Measurements from ENCODE around the gene RAB6B. TPM values are rescaled to one million over a fixed set of nuclear protein-coding genes. Genes with fewer than 3 reads are reported as not detected.

The RAB6B gene
- total RNA-seq, 4 donors from 2014 or later = 0.30 to 1.1 (median 0.65) TPM

DNA sequence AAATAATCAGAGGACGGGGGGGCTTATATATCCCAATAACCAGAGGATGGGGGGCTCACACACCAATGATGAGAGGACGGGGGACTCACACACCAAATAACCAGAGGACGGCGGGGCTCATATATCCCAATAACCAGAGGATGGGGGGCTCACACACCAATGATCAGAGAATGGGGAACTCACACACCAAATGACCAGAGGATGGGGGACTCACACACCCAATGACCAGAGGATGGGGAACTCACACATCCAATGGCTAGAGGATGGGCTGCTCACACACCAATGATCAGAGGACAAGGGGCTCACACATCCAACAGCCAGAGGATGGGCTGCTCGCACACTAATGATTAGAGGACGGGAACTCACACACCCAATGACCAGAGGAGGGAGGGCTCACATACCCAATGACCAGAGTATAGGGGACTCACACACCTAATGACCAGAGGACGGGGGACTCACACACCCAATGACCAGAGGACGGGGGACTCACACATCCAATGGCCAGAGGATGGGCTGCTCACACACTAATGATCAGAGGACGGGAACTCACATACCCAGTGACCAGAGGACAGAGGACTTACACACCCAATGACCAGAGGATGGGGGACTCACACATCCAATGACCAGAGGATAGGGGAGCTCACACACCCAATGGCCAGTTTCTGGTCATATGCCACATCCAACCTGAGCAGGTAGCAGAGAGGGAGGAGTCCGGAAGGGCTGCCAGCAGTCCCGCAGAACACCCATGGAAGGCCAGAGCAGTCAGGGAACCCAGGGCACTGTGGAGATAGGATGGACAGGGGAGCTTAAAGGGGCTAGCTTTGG is 10.6 kb downstream of the RAB6B start:
- intact Hi-C loops (cut with DNase I; ENCODE audit: low total_unique reads) = no loop called here
- H3K4me3 ChIP-seq (ENCODE audit: low read depth, poor library complexity, severe bottlenecking) = no peak overlapping the region
- WGBS, 2 donors = 88 to 94% methylated on average over 11 of the region's 11 CpGs
- DNase-seq (ENCODE audit: low spot score in 2 of 2) = peak; percentile 9 to 53
- no peak for TF ChIP-seq POLR2A (IDR thresholded peaks at IDR 0.05)
- TF ChIP-seq, protein P1, sequence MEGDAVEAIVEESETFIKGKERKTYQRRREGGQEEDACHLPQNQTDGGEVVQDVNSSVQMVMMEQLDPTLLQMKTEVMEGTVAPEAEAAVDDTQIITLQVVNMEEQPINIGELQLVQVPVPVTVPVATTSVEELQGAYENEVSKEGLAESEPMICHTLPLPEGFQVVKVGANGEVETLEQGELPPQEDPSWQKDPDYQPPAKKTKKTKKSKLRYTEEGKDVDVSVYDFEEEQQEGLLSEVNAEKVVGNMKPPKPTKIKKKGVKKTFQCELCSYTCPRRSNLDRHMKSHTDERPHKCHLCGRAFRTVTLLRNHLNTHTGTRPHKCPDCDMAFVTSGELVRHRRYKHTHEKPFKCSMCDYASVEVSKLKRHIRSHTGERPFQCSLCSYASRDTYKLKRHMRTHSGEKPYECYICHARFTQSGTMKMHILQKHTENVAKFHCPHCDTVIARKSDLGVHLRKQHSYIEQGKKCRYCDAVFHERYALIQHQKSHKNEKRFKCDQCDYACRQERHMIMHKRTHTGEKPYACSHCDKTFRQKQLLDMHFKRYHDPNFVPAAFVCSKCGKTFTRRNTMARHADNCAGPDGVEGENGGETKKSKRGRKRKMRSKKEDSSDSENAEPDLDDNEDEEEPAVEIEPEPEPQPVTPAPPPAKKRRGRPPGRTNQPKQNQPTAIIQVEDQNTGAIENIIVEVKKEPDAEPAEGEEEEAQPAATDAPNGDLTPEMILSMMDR (IDR thresholded peaks at IDR 0.05) = no peak

DNA sequence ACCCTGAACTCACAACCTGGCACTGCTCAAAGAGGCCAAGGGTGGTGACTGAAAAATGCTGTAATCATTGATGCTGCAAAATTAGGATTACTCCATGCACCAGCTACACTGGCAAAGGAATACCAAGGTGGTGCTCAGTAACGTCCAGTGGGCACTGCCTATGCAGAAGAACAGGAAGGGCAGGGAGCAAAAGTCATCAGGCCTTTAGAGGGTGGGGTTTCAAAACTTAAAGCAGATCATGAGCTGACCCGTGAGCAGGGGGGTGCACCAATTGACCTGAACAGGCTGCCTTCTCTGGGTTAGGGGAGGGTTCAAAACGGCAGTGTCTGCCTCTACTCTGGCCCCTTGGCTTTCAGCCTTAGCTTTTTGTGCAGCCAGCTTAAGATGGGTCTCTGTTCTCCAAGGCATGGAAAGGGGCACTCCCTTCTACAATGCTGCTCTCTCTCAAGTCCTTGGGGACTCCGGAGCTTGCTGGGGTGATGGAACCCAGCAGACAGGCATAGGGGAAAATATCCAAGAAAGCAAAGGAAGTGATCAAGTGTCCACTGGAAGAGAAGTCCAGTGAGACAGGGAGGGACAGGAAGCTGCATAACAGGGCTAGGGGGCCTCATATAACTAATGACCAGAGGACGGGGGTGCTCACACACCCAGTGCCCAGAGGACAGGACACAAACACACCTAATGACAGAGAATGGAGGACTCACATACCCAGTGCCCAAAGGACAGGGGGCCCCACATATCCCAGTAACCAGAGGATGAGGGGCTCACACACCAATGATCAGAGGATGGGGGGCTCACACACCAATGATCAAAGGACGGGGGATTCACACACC is 11.4 kb downstream of the RAB6B start:
- 80 to 81% methylated on average over 6 of the region's 6 CpGs for WGBS, 2 donors
- DNase-seq (ENCODE audit: low spot score in 2 of 2) = peak in 1 of 2 donors; percentile 43
- no peak for TF ChIP-seq POLR2A (IDR thresholded peaks at IDR 0.05)
- TF ChIP-seq, protein P1 (IDR thresholded peaks at IDR 0.05) = no peak
- intact Hi-C loops (cut with DNase I; ENCODE audit: low total_unique reads) = no loop called here
- H3K4me3 ChIP-seq (ENCODE audit: low read depth, poor library complexity, severe bottlenecking) = no peak overlapping the region

DNA sequence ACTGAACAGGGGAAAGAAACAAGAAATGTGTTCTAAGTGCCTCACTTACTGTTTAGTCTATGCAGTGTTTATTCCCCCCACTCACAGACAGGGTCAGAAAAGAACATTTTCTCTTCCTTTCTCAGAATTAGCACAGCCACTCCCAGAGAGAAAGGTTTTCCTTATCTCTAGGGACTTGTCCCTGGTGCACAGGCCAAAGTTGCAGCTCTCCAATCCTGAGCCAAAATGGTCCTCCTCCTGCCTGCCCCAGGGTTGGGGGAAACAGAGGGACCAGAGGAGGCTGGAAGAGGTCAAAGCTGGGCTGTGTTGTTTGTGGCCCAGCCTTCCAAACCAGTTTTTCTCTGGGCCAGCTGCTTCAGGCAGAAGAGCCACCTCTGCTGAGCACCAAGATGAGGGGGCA is 12.0 kb downstream of the RAB6B start:
- intact Hi-C loops (cut with DNase I; ENCODE audit: low total_unique reads) = no loop called here
- no peak for TF ChIP-seq POLR2A (IDR thresholded peaks at IDR 0.05)
- TF ChIP-seq, protein P1 (IDR thresholded peaks at IDR 0.05) = no peak
- H3K4me3 ChIP-seq (ENCODE audit: low read depth, poor library complexity, severe bottlenecking) = no peak overlapping the region
- DNase-seq (ENCODE audit: low spot score in 2 of 2) = peak in 1 of 2 donors; percentile 29

DNA sequence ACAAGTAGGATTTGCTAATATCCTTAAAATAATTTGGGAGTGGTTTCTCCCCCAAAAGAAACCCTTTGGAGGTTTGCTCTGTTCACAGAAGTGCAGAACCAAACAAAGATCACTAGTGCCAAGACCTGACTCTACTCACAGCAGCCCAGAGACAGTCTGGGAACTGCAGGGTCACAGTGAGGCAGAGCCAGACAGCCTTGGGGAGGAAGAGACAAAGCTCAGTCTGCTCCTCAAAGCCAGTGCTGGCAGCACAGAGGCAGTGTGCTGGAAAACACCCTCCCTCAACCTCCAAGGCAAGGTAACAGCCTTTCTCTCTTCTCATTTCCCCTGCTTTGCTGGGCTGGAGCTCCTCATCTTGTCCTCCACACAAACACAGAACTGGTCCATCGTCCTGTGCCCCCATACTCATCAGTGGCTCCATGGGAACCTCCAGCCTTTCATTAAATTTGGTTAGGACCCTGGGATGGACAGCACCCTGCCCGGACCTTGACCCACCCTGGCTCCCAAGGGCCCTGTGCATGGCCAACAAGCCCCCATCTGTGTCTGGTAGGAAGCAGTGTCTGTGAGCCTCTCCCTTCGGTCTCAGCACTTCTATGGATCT is 12.6 kb downstream of the RAB6B start:
- 83 to 86% methylated on average over 3 of the region's 3 CpGs for WGBS, 2 donors
- peak in 1 of 2 donors; percentile 63 for DNase-seq (ENCODE audit: low spot score in 2 of 2)
- TF ChIP-seq POLR2A (IDR thresholded peaks at IDR 0.05) = no peak
- TF ChIP-seq, protein P1 (IDR thresholded peaks at IDR 0.05) = no peak
- intact Hi-C loops (cut with DNase I; ENCODE audit: low total_unique reads) = no loop called here
- no peak overlapping the region for H3K4me3 ChIP-seq (ENCODE audit: low read depth, poor library complexity, severe bottlenecking)

DNA sequence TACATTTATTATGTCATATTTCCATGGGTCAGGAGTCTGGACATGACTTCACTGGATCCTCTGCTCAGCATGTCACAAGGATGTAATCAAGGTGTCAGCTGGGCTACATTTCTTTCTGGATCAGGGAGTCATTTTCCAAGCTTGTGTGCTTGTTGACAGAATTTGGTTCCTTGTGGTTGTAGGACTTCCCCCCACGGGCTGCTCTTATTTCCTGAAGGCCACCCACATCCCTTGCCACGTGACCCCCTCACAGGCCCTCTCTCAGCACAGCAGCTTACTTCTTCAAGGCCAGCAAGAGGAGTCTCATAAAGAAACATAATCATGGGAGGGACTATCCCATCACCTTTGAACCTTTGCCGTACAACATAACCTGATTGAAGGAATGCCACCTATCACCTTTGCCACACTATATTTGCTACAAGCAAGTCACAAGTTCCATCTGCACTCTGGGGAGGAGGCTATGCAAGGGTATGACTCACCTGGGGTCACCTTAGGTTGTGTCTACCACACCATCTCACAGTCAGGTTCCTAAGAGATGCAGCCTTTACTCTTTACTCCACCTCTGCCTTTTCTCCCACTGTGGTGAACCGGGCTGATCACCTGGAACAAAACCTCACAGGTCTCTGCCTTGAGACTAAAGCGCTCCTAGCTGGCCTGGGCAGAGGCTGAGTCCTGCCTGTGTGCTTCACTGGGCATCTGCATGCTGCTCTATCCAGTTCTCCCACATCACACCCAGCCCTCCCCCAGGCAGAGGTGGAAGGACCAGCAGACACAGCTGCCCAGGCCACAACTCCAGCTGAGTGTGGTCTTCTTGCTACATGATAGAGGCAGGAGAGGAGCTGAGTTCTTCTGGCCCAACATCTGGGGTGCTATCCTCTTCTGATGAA is 13.5 kb downstream of the RAB6B start:
- WGBS, 2 donors = 89 to 91% methylated on average over 5 of the region's 5 CpGs
- intact Hi-C loops (cut with DNase I; ENCODE audit: low total_unique reads) = no loop called here
- no peak overlapping the region for H3K4me3 ChIP-seq (ENCODE audit: low read depth, poor library complexity, severe bottlenecking)
- TF ChIP-seq, protein P1 (IDR thresholded peaks at IDR 0.05) = no peak
- no peak for TF ChIP-seq POLR2A (IDR thresholded peaks at IDR 0.05)
- peak in 1 of 2 donors; percentile 69 for DNase-seq (ENCODE audit: low spot score in 2 of 2)
